HL-60 (cell line): ENCODE results near the gene MYO1A.
A peak's percentile ranks its signal among the peaks of the same experiment; 100 is the strongest.

ENCODE experiments used
- DNase-seq, 2 experiments: peaks; one replicate each; pipeline ENCODE4 v3.0.0-alpha.2; 2010 to 2020; ENCODE audit warnings: low read depth in 1 of 2, low spot score in 1 of 2
- H3K27ac ChIP-seq: fragments of 250-450 bp; sonication (Bioruptor Pico); replicated peaks from 2 replicates; pipeline ENCODE4 v1.5.1; 2020; ENCODE audit warnings: mild to moderate bottlenecking, moderate library complexity
- H3K27me3 ChIP-seq: fragments of 250-450 bp; sonication (Bioruptor Pico); 2 replicates; pipeline ENCODE4 v1.5.1; 2021; ENCODE audit warnings: mild to moderate bottlenecking, moderate library complexity; ENCODE audit not compliant: insufficient read depth, poor library complexity, severe bottlenecking
- H3K4me3 ChIP-seq: replicated peaks from 2 replicates; pipeline ENCODE4 v1.5.1; 2011; ENCODE audit warnings: mild to moderate bottlenecking, control low read depth, low read length; ENCODE audit not compliant: insufficient read depth
- CTCF ChIP-seq: IDR thresholded peaks from one replicate; pipeline ENCODE4 v1.5.1; 2011; ENCODE audit warnings: low read length, control low read depth, inconsistent platforms; ENCODE audit not compliant: insufficient read depth
- GABPA ChIP-seq: IDR thresholded peaks from 2 replicates; pipeline ENCODE4 v1.6.1; 2012; ENCODE audit warnings: low read depth
- POLR2AphosphoS5 ChIP-seq: IDR thresholded peaks from 2 replicates; pipeline ENCODE4 v1.6.1; 2012; ENCODE audit warnings: low read depth
- REST ChIP-seq: IDR thresholded peaks from 2 replicates; pipeline ENCODE4 v1.6.1; 2012; ENCODE audit warnings: low read depth; ENCODE audit not compliant: insufficient replicate concordance
- SPI1 ChIP-seq: IDR thresholded peaks from 2 replicates; pipeline ENCODE4 v1.6.1; 2012; ENCODE audit warnings: low read depth, mild to moderate bottlenecking, borderline replicate concordance

Gene MYO1A

DNA sequence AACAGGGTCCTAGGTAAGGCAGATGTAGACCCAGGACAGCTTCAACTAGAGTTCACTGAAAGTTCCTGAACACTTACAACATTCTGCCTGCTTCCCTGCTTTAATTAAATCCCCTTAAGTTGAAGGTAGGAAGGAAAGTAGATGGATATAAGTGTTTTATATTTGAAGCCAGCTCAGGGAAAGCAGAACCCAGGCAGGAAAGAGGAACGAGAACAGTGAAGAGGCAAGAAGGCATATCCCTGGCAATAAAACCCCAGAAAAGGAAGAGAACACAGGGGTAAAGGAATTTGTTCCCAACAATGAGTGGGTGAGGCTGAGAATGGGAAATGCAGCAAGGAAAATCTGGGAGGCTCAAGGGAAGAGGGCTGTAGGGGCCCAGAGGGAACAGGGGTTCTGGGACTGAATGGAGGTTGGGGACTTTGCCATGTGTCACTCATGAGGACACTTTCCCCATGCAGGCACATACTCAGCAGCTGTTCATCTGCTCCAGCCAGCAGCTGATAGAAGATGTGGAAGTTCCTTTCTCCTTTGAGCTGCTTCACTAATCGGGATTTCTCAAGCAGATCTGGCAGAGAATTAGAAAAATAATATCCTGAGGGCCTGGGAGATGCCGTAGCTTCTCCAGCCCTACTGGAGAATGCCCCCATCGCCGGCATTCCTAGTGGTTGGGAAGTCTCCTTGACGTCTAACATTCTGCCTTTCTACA is 3.7 kb downstream of the MYO1A start:
- TF ChIP-seq POLR2AphosphoS5 (no peak), REST (no peak), SPI1 (peak; percentile 42; the same call in 1 of the 2 replicates), CTCF (no peak), GABPA (no peak)
- Histone ChIP-seq H3K4me3 (no peak overlapping the region), H3K27ac (no peak overlapping the region), H3K27me3 (no peaks in the 10 kb centered on the region)
- DNase-seq = peak in 1 of 2 experiments; percentile 39

GRCh38 chr12:57044889-57045288 is 5.0 kb downstream of the MYO1A start:
- H3K4me3 ChIP-seq = no peak overlapping the region
- DNase-seq = no peak
- H3K27me3 ChIP-seq = no peaks in the 10 kb centered on the region
- no peak overlapping the region for H3K27ac ChIP-seq
- TF ChIP-seq CTCF (no peak), SPI1 (no peak), REST (no peak), GABPA (no peak), POLR2AphosphoS5 (no peak)

- Histone ChIP-seq H3K27me3 (no peaks in the 10 kb centered on the region), H3K27ac (no peak overlapping the region), H3K4me3 (no peak overlapping the region)
- DNase-seq = no peak
- TF ChIP-seq GABPA (no peak), SPI1 (no peak), CTCF (no peak), POLR2AphosphoS5 (no peak), REST (no peak)
Measured at GRCh38 chr12:57044468-57044867, 5.5 kb downstream of the MYO1A start.
